ENCODE results near the gene SLC28A1. TPM values are rescaled to one million over a fixed set of nuclear protein-coding genes. Genes with fewer than 3 reads are reported as not detected.
A peak's percentile ranks its signal among the peaks of the same experiment; 100 is the strongest.
"Not testable (repeated sequence)": the region's sequence is repeated elsewhere in the genome, so short reads cannot be mapped to it uniquely, and the experiment has no call there.

Gene SLC28A1
- polyA plus RNA-seq, 1 donor = 0.32 TPM

DNA sequence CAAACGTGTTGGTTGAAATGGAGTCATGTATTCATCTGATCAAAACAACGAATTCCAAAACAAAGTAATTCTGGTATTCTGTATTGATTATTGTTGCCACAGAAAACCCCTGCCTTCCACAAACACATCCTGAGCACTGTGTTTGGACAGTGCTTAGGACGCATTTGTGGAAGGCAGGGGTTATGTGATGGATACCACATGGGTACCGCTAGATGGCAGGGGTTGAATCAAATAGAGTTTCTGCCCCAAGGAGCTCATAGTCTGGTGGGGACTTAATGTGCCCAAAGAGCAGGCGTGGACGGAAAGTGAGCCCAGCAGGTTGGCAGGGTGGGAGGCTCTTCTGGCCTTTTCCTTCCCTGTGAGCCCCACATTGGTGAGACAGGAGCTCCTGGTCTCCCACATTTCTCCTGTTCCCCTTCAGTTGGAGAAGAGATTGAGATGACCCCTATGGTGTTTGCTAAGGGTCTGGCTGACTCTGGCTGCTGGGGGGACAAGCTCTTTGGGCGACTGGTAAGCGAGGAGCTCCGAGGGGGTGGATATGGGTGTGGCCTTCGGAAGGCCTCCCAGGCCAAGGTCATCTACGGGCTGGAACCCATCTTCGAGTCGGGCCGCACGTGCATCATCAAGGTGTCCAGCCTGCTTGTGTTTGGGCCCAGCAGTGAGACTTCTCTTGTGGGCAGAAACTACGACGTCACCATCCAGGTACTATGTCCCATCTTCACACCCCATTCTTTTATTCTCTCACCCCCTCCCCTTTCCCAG lies 22.1 kb upstream of the SLC28A1 start:
- DNase-seq = no peak

DNA sequence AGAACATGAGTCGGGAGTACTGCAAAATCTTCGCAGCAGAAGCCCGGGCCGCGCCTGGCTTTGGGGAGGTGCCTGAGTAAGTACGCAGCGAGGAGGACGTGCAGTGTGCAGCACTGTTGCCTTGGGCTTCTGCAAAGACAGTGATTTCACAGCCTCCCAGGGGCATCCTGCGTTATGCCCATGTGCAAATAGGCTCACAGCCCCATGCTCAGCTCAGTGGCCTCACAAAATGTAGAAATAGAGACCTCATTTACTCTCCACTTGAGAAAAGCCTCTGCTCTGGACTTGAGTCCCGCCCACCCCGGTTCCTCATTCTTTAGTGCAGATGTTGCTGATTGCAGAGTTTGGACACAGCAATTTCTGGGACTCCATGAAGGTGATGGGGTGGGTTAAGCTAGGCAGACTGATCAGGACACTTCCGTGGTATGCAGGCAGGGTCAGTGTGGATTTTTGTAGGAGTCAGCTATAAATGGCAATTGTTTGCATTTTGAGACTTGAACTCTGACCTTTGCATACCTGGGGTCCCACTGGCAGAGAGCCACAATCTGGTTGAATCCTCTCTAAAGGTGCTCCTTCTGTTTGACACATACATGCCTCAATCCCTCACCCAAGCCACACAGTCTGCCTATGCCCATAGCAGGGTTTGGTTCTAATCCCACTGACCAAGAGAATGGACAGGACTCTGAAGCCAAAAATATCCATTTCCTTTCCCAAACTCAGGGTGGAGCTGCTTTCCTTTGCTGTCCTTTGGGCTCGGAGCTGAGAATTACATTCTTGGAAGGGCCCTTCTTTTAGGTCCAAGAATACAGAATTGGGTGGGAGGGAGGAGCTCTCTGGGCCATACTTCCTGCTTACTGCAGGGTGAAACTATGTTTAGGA lies 20.7 kb upstream of the SLC28A1 start:
- peak; percentile 71 for DNase-seq

DNA sequence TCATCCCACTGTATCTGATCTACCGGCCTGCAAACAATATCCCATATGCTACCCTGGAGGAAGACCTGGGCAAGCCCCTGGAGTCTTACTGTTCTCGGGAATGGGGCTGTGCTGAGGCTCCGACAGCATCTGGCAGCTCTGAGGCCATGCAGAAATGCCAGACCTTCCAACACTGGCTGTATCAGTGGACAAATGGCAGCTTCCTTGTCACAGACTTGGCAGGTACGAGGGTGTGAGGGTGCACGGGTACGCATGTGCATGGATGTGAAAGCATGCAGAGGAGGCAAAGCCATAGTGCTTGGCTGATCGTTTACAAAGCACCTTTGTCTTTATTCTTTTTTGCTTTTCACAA lies 20.0 kb upstream of the SLC28A1 start:
- DNase-seq = no peak

DNA sequence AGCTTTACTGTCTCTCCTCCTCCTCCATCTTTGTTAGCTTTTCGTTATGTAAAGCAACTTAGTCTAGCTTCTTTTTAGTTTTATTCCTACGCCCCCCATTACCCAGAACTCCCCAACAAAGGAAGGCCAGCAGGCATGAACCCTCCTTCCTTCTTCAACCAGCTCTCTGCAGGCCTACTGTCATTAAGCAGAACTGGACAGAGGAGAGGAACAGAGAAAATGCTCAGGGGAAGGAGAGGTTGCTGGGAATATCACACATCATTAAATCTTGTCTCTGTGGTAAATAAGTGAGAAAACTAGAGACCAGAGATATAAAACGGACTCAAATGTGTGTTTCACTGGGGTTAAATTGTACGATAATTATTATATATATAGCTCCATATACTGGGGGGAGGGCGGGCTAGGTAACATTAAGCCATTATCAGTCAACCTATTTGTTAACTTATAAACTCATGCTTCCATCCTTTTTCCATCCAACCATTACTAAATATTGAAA lies 19.3 kb upstream of the SLC28A1 start:
- no peak for DNase-seq

DNA sequence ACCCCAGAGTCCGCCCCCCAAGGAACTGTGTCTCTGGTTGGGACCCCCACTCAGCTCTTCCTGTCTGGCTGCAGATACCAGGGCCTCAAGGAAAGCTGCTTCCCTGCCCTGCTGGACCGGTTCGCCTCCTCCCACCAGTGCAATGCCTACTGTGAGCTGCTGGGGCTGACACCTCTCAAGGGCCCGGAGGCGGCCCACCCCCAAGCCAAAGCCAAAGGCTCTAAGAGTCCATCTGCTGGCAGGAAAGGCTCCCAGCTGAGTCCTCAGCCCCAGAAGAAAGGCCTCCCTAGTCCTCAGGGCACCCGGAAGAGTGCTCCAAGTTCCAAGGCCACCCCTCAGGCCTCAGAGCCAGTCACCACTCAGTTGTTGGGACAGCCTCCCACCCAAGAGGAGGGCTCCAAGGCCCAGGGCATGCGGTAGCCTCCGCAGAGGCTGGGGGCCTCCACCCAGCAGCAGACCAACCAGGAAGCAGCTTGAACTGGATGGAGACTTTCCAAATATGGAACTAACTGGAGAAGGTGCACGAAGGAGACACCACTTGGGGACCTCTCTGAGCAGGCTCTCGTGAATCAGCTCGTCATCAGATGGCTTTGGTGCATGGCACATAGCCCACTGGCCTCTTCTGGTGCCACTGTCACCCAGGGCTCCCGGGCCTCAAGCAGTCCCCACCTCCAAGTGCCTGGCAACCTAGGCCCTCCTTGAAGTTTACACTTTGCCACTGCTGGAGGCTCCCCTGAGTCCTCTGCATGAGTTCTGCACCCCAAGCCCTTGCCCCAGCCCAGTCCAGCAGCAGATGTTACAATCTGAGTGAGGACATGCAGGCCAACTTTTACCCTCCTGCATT lies 16.2 kb upstream of the SLC28A1 start:
- DNase-seq = no peak

DNA sequence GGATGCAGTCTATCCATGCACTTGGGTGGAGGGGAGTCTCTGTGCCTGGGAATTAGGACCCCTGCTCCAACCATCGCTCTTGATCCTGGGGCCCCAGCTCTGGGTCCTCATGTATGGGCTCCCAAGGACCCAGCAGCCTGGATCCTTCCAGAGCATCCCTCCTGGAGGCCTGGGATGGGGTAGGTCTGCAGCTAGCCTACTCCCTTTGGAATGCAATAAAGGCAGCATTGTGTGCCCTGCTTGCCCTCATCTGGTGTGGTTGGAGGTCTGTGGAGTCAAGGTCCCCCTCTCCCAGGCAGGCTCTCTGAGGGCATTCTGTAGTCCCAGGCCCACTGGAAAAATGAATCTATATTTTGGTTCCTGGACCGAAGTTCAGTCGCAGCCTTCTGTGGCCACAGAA lies 15.0 kb upstream of the SLC28A1 start:
- no peak for DNase-seq

DNA sequence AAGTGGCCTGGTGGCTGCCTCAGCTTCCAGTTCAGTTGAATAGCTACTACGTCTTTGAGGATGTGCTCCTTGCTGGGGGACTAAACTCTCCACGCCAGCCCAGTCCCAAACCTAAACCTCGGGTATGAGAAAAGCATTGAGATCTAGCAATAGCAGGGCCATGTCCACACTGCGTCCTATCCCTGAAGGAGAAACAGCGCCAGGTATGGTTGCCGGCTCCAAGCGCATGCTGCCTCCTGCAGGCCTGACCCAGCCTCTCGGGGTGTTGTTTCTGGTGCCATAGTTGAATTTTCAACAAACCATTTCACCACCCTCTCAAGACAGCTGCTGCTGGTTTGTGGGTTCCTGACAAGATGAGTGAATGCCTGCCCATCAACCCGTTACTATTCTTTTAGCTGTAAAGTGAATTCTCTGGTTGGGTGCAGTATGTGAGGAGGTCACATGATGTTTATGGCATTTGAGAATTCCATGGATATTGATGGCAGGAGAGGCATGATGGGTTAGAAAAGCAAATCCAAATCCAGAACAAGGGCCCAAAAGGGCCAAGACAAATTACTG lies 13.0 kb upstream of the SLC28A1 start:
- no peak for DNase-seq

DNA sequence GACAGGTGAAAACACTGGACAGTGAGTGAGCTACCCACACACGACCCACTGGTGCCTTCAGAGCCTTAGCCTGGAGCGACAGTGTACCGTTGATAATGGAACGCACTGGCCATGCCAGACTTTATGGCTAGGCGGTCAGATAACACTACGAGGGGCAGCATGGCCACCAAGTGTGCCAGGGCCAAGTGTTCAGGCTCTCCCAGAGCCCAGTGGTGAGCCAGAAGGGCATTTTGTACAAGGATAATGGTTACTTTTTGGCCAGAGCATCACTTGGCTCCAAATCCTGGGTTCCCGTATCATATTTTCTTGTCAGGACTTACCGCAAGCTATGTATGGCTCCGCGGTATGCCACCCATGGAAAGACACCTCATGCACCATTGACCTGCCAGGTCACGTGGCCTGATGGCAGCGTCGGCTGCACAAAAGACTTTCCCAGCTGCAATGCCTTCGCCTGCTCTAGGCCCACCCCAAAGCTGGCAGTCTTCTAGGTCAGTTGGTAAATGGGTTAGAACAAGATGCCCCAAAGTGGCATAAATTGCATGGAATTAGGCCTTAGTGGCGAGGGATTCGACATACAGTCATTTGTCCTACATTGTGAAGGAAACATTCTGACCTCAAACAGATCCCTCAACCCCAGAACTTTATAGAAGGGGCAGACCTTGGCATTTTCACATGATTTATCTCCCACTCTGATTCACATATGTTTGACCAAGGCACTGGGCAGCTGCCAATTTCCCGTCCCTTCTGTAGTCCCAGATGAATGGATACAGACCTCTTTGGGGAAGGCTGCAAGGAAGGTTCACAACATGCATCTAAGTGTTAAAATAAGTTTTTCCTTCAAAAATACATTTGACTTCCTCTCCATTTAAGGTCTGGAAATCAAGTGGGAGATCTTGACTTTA lies 12.2 kb upstream of the SLC28A1 start:
- no peak for DNase-seq

DNA sequence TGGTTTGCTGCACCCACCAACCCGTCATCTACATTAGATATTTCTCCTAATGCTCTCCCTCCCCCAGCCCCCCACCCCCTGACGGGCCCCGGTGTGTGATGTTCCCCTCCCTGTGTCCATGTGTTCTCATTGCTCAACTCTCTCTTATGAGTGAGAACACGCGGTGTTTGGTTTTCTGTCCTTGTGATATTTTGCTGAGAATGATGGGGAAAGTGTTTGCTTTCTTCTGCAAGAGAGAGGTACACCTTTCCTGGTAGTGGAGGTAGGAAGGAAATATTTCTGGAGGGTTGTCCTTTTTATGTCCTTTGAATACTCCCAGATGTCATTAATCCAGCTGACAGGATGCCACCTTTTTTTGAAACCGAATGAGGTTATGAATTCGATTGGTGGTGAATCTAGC lies 10.5 kb upstream of the SLC28A1 start:
- DNase-seq = no peak

DNA sequence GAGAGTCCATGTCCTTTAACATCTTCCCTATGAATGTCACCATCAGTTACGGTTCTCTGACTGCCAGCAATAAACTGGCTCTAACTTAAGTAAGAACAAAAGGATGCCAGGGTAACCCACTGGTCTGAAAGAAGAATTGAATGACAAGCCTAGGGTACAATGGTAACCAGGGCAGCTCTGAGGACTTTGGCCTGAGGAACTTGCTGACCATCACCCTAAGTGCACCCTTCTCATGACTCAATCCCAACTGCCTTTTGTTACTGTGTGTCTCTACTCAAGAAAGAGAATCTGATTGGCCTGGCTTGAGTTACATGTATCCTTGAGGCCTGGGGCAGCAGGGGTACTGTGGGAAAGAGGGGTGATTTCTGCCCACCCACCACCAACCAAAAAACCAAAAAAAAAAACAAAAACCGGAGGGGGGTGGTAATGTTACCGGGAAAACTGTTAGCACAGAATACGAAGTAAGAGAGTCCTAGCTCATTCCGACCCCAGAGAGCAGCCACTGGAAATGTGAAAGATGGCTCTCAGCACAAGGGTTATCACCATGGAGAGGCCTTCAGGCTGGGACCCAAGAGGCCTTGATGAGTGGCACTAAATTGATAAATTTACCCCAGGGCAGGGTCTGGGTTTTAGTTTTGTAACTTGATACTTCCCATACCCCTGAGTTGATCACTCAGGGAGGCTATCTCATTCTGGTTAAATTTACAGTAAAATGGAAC lies 9.3 kb upstream of the SLC28A1 start:
- no peak for DNase-seq

DNA sequence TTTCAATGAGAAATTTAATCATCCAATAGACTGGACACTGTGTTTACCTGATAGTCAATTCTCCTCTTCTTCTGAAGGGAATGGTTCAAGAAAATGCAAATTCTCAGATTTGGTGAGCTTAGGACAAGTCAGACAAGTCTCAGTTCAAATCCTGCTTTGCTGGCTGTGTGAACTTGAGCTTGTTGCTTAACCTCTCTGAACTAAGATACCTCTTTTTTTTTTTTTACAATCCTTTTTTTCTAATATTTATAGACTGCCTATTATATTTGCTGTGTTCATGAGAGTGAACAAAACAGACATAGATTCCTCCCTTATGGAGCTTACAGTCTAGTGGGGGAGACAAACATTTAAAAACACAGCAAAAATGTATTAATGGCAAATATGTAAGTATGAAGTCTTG lies 8.2 kb upstream of the SLC28A1 start:
- no peak for DNase-seq

DNA sequence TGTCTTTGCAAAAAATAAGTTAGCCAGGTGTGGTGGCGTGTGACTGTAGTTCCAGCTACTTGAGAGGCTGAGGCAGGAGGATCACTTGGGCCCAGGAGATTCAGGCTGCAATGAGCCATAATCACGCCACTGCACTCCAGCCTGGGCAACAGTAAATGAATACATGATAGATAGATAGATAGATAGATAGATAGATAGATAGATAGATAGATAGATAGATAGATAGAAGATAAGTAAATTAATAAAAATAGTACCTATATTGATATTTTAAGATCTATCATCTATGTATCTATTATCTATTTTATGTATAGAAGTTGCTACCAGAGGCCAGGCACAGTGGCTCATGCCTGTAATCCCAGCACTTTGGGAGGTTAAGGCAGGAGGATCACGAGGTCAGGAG lies 6.8 kb upstream of the SLC28A1 start:
- not testable (repeated sequence) for DNase-seq

DNA sequence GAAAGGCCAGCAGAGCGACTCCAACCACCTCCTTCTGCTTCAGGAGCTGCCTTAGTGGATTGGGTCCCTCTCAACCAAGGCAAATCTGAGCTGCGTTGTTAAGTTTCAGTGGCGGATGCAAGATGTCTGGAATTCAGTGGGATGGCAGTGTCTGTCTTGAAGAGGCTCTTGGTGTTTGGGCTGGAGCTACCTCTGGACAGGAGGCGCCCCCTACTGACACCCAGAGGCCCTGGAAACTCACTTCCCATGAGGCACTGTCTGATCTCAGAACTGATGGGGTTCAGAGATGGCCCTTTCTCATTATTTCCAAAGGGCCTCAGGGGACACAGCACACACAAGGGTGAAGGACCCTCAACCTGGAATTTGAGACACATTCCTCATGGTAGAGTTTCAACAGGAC lies 6.0 kb upstream of the SLC28A1 start:
- peak; percentile 47 for DNase-seq

DNA sequence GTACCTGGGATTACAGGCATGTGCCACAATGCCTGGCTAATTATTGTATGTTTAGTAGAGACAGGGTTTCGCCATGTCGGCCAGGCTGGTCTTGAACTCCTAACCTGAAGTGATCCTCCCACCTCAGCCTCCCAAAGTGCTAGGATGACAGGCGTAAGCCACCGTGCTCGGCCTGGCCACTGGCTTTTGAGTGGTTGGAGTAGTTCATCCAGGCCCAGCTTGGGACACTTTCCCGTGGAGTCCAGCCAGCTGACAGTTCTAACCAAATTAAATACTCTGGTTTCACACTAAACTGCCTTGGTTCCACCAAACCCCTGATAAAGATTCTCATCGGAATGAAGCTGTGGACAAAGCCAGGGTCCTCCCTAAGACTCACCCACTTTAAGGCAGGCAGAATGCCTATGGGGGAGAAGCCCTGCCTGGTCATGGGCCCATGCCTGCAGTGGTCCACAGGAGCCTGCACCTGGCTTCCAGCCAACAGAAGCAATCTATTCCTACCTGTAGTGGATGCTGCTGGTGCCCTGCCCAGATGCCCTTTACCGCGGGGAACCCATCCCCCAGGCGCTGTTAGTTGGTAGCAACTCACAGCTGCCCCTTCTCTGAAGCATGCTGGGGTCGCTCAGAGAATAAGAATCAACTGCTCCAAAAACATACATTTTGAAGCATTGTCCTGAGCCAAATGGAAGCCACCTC lies 5.2 kb upstream of the SLC28A1 start:
- no peak for DNase-seq

DNA sequence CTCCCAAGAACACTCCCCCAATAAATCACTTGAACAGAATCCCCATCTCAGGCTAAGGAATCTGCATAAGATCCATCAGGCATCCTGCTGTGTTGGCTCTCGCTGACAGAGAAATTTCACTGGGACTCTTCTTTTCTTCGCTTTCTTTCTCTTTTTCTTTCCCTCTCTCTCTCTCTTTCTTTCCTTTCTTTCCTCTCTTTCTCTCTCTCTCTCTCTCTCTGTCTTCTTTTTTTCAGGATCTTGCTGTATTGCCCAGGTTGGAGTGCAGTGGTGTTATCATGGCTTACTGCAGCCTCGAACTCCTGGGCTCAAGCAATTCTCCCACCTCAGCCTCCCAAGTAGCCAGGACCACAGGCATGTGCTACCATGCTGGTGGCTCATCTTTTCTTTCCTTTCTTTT lies 4.5 kb upstream of the SLC28A1 start:
- no peak for DNase-seq

DNA sequence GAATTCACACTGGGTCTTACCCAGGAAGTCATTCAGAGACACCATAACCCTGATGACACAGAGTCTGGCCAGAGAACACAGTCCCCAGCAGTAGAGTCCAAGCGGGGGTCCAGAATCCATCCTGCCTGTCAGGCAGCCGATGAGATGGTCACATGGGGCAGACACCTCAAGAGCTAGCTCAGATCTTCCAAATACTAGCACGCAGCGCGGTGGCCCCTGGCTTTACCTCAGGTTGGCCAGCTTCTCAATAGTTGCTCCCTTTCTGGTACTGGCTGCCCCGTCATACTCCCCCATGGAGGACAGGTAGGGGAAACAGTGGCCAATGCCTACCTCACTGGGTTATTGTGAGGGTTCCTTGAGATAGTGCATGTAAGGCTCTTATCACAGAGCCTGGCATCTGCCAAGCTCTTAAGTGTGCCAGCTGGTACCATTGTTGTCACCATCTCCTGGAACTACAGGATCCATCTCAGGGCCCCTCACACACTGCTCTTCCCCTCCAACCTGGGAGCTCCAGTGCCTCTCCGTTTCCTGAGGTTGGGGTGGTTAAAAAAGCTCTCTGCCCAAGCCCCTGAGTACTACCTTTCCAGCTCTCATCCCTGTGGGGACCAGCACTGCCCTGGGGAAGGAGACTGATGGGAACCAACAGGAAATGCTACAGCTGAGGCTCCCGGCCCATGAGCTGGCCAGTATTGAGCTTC lies 3.5 kb upstream of the SLC28A1 start:
- no peak for DNase-seq

DNA sequence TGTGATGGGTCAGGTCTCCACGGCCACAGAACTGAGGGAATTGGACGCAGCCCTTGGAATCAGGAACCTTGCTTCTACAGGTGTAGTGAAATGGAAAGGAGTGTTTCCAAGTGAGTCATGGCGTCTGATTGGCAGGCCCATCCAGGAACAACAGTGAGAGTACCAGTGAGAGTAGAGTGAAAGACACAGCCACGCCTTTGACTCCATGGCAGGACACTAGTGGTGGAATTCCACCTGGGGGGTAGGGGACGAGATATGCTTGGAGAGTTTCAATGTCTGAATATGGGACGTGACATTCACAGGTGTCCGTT lies 3.0 kb upstream of the SLC28A1 start:
- no peak for DNase-seq

DNA sequence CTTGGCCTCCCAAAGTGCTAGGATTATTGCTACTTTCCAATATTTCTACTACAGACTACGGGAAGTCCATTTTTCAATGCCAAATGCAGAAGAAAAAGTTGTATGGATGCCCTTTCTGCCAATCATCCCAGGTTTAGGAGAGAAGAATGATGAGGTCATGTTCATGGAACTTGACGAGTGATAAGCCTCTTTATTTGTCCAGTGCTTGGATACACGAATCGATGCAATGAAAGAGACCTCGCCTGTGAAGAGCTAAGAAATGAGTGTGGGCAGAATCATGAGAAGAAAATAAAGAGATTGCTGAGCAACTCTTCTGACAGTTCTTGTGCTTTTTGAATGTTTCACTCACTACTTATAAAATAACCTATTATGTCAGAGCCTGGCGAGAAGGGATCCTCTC lies 996 bp upstream of the SLC28A1 start:
- no peak for DNase-seq

DNA sequence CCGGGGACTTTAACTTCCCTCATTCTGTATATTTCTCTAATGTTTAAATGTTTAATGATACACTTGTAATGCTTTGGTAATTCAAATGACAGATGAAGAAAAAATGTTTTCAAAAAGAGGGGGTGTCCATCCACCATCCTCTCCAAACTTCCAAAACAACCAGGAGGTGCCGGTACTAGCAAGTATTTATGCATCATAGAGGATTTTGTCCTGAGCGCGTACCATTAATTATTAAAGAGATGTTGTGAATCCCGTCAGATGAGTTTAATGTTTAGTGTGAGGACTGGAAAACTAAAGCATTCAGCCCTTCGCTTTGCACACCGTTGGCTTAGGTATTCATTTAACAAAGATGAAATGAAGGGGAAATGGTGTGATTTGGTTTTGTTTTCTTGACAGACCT lies 1.3 kb downstream of the SLC28A1 start:
- no peak for DNase-seq
